Liver (tissue), 9 donors: ENCODE data around the gene CCN5. TPM values are rescaled to one million over a fixed set of nuclear protein-coding genes. Genes with fewer than 3 reads are reported as not detected.
A peak's percentile ranks its signal among the peaks of the same experiment; 100 is the strongest.

Source experiments
- DNase-seq: peaks from one replicate; pipeline ENCODE4 v3.0.0-alpha.2; 2017; ENCODE audit warnings: low spot score
- H3K27ac ChIP-seq, 2 donors: one replicate each; pipeline ENCODE4 v1.7.0; 2013; ENCODE audit warnings: inconsistent platforms in 2 of 2, low read length in 2 of 2, control low read depth in 1 of 2, low read depth in 1 of 2, mild to moderate bottlenecking in 1 of 2
- H3K27me3 ChIP-seq, 4 donors: one replicate each; pipeline versions ENCODE4 v1.6.1 to v1.7.0; 2013; ENCODE audit warnings: low read length in 3 of 4, inconsistent platforms in 1 of 4, mild to moderate bottlenecking in 1 of 4, moderate library complexity in 1 of 4; ENCODE audit not compliant: control insufficient read depth in 4 of 4, insufficient read depth in 4 of 4
- H3K36me3 ChIP-seq, 4 donors: one replicate each; pipeline versions ENCODE4 v1.6.1 to v1.7.0; 2013; ENCODE audit warnings: low read length in 3 of 4, mild to moderate bottlenecking in 3 of 4, low read depth in 1 of 4, moderate library complexity in 1 of 4; ENCODE audit not compliant: control insufficient read depth in 4 of 4, insufficient read depth in 3 of 4
- H3K4me1 ChIP-seq, 4 donors: one replicate each; pipeline versions ENCODE4 v1.6.1 to v1.7.0; 2013; ENCODE audit warnings: low read length in 3 of 4, mild to moderate bottlenecking in 3 of 4, moderate library complexity in 1 of 4; ENCODE audit not compliant: control insufficient read depth in 4 of 4, insufficient read depth in 4 of 4
- H3K4me3 ChIP-seq, 3 donors: one replicate each; pipeline versions ENCODE4 v1.6.1 to v1.7.0; 2013; ENCODE audit warnings: low read length in 3 of 3, control low read depth in 1 of 3, low read depth in 1 of 3, mild to moderate bottlenecking in 1 of 3
- H3K9ac ChIP-seq, 2 donors: one replicate each; pipeline ENCODE4 v1.7.0; 2013; ENCODE audit warnings: low read length in 2 of 2, mild to moderate bottlenecking in 2 of 2, moderate library complexity in 2 of 2, control low read depth in 1 of 2, low read depth in 1 of 2
- H3K9me3 ChIP-seq, 4 donors: one replicate each; pipeline versions ENCODE4 v1.6.1 to v1.7.0; 2013; ENCODE audit warnings: low read length in 3 of 4; ENCODE audit not compliant: control insufficient read depth in 4 of 4
- FOXA2 ChIP-seq: IDR thresholded peaks from 2 replicates; pipeline ENCODE4 v1.6.1; 2016; ENCODE audit warnings: antibody characterized with exemption
- HNF4A ChIP-seq, 2 donors: conservative IDR thresholded peaks; 2 replicates each; pipeline ENCODE4 v1.6.1; 2016; ENCODE audit warnings: antibody characterized with exemption in 2 of 2, mild to moderate bottlenecking in 2 of 2
- RAD21 ChIP-seq, 2 donors: IDR thresholded peaks; 2 replicates each; pipeline ENCODE4 v1.6.1; 2016; ENCODE audit warnings: antibody characterized with exemption in 2 of 2, mild to moderate bottlenecking in 2 of 2
- SP1 ChIP-seq: IDR thresholded peaks from 2 replicates; pipeline ENCODE4 v1.6.1; 2018; ENCODE audit warnings: antibody characterized with exemption, mild to moderate bottlenecking
- TAF1 ChIP-seq: conservative IDR thresholded peaks from 2 replicates; pipeline ENCODE4 v1.6.1; 2016; ENCODE audit warnings: antibody characterized with exemption, mild to moderate bottlenecking
- WGBS: extraction: QIAGEN DNeasy Blood & Tissue Kit; methylation state at CpG from one replicate; pipeline ENCODE4 v1.1.7; 2013; 5-methylcytosine and 5-hydroxymethylcytosine counted together
- polyA plus RNA-seq, 2 donors: library from polyadenylated mRNA; stranded (reverse) in 1 of 2; unstranded in 1 of 2; fragments of 200-250 nt in 1 of 2; fragments of >200 nt in 1 of 2; fragmentation: Nextera tagmentation in 1 of 2; extraction: Ambion mirVana in 1 of 2; gene quantifications; one replicate each; pipeline versions ENCODE4 v1.2.1 to v1.2.3, GENCODE V29; 2013 to 2015
- total RNA-seq, 2 donors: library from RNA; depleted of rRNA; stranded (reverse); fragments of >200 nt; gene quantifications; one replicate each; pipeline ENCODE4 v1.2.3, GENCODE V29; 2014
- TF ChIP-seq, protein P1 (sequence below): fragments of 150-350 bp; IDR thresholded peaks from 2 replicates; pipeline ENCODE4 v1.5.1; 2017; ENCODE audit warnings: improper control_type of control experiment, low read depth, low read length; ENCODE audit not compliant: missing input control
- TF ChIP-seq, protein P2 (sequence below): IDR thresholded peaks from 2 replicates; pipeline ENCODE4 v1.6.1; 2016; ENCODE audit warnings: antibody characterized with exemption
- TF ChIP-seq, protein P3 (sequence below): IDR thresholded peaks from 2 replicates; pipeline ENCODE4 v1.6.1; 2016; ENCODE audit warnings: antibody characterized with exemption
- donor health status: healthy.
- donor health status: healthy.
- donor health status: healthy.
- donor health status: healthy.
- donor health status: healthy.

CCN5 gene
- total and polyA plus RNA-seq, 4 donors: 1.2 to 3.6 (median 1.9) TPM; not detected in 1

DNA sequence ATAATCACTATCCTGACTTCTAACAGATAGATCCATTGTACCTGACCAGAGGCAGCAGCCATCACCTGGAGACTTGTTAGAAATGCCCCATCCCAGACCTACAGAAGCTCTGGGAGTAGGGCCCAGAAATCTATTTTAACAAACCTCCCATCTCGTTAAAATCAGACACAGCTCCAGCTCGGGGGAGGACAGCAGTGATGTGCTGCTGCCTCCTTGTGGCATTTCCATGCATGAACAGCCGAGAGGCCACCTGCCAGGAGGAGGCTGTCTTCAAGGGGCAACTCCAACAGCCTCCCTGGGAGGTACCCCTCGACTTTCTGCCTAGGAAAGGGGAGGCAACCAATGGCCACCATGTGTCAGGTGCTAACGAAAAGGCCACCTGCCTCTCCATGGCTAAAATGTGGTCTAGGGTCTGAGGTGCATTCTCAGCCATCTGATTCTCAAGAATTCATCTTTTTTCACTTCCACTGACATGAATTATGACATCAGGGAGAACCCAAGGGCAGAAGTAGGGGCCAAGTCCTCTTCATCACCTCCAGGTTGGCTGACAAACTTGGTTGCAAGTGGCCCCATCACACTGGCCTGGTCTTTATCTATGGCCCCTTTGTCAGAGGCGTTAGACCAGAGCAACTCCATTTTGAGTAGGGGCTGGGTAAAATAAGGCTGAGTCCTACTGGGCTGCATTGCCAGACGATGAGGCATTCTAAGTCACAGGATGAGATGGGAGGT lies 18.3 kb downstream of the CCN5 start:
- Histone ChIP-seq H3K4me3 (no peak overlapping the region), H3K9me3 (no peaks in the 10 kb centered on the region), H3K36me3 (no peaks in the 10 kb centered on the region), H3K27me3 (no peaks in the 10 kb centered on the region), H3K4me1 (peaks cover 0 to 6% (median 0%) of the 10 kb centered on the region in 4 donors), H3K9ac (no peak overlapping the region), H3K27ac (no peak overlapping the region)
- 29% methylated on average over 7 of the region's 7 CpGs for WGBS
- peak; percentile 45 for DNase-seq
- TF ChIP-seq RAD21 (IDR thresholded peaks at IDR 0.05) (peak; percentile 86 to 92), HNF4A (conservative IDR thresholded peaks at IDR 0.05) (no peak)
- TF ChIP-seq, protein P1, sequence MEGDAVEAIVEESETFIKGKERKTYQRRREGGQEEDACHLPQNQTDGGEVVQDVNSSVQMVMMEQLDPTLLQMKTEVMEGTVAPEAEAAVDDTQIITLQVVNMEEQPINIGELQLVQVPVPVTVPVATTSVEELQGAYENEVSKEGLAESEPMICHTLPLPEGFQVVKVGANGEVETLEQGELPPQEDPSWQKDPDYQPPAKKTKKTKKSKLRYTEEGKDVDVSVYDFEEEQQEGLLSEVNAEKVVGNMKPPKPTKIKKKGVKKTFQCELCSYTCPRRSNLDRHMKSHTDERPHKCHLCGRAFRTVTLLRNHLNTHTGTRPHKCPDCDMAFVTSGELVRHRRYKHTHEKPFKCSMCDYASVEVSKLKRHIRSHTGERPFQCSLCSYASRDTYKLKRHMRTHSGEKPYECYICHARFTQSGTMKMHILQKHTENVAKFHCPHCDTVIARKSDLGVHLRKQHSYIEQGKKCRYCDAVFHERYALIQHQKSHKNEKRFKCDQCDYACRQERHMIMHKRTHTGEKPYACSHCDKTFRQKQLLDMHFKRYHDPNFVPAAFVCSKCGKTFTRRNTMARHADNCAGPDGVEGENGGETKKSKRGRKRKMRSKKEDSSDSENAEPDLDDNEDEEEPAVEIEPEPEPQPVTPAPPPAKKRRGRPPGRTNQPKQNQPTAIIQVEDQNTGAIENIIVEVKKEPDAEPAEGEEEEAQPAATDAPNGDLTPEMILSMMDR: peak; percentile 75

DNA sequence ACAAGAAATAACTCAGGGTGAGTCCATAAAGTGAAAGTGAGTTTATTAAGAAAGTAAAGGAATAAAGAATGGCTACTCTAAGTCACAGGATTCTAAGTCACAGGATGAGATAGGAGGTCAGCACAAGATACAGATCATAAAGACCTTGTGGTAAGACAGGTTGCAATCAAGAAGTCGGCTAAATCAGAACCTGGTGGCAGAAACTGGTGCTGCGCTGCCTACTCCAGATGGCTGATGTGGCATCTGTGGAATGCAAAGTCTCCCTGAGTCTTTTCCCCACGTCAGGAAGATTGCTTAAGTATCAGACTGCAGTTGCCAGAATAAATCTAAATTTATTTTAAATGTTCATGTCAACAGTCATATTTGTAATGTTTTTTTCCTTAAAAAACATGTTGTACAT lies 19.8 kb downstream of the CCN5 start:
- no peak overlapping the region for H3K27ac ChIP-seq
- H3K4me3 ChIP-seq: no peak overlapping the region
- peaks cover 0 to 4% (median 0%) of the 10 kb centered on the region in 4 donors for H3K4me1 ChIP-seq
- 83% methylated on average over 3 of the region's 3 CpGs for WGBS
- TF ChIP-seq HNF4A (conservative IDR thresholded peaks at IDR 0.05): no peak
- H3K27me3 ChIP-seq: no peaks in the 10 kb centered on the region
- no peak for DNase-seq
- no peak overlapping the region for H3K9ac ChIP-seq
- H3K9me3 ChIP-seq: no peaks in the 10 kb centered on the region
- no peaks in the 10 kb centered on the region for H3K36me3 ChIP-seq

DNA sequence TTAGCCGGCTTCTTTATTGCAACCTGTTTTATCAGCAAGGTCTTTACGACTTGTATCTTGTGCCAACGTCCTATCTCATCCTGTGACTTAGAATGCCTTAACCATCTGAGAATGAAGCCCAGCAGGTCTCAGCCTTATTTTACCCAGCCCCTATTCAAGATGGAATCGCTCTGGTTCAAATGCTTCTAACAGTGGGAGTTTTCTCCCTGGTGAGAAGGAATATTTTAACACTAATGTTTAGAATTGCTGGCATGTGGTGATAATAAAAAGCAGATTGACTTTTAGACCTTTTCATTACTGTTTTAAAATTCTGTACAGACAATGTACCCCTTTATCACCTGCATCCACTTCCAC lies 20.6 kb downstream of the CCN5 start:
- 92% methylated on average over 4 of the region's 4 CpGs for WGBS
- Histone ChIP-seq H3K27me3 (no peaks in the 10 kb centered on the region), H3K4me3 (peak overlapping the region in 1 of 3 donors; percentile 12), H3K4me1 (peaks cover 0 to 4% (median 0%) of the 10 kb centered on the region in 4 donors), H3K9ac (no peak overlapping the region), H3K36me3 (no peaks in the 10 kb centered on the region), H3K9me3 (no peaks in the 10 kb centered on the region), H3K27ac (no peak overlapping the region)
- no peak for TF ChIP-seq FOXA2
- TF ChIP-seq, protein P2, sequence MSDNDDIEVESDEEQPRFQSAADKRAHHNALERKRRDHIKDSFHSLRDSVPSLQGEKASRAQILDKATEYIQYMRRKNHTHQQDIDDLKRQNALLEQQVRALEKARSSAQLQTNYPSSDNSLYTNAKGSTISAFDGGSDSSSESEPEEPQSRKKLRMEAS: no peak
- no peak for TF ChIP-seq TAF1
- TF ChIP-seq SP1: no peak
- TF ChIP-seq, protein P3, sequence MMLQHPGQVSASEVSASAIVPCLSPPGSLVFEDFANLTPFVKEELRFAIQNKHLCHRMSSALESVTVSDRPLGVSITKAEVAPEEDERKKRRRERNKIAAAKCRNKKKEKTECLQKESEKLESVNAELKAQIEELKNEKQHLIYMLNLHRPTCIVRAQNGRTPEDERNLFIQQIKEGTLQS: no peak
- TF ChIP-seq RAD21 (IDR thresholded peaks at IDR 0.05): no peak
- TF ChIP-seq, protein P1: no peak
- DNase-seq: no peak
